Superior temporal gyrus (tissue), 1 donor: ENCODE results near the gene SMPDL3B.
A peak's percentile ranks its signal among the peaks of the same experiment; 100 is the strongest.
"Not testable (repeated sequence)": the region's sequence is repeated elsewhere in the genome, so short reads cannot be mapped to it uniquely, and the experiment has no call there.

Source experiments
- DNase-seq: peaks from one replicate; pipeline ENCODE4 v3.0.0-alpha.2; 2016; ENCODE audit errors: extremely low spot score

SMPDL3B gene

GRCh38 chr1:27970401-27970800 lies 35.6 kb downstream of the SMPDL3B start:
- DNase-seq = peak; percentile 60

GRCh38 chr1:27971674-27972073 lies 36.9 kb downstream of the SMPDL3B start:
- DNase-seq = peak; percentile 68

- DNase-seq = no peak
Observed at GRCh38 chr1:27972141-27972540, 37.3 kb downstream of the SMPDL3B start.

- DNase-seq = peak; percentile 67
Observed at GRCh38 chr1:27973771-27974416, 39.1 kb downstream of the SMPDL3B start.

GRCh38 chr1:27974417-27974781 lies 39.6 kb downstream of the SMPDL3B start:
- DNase-seq = no peak

- peak; percentile 86 for DNase-seq
Observed at GRCh38 chr1:27979151-27979858, 44.5 kb downstream of the SMPDL3B start.

- no peak for DNase-seq
Observed at GRCh38 chr1:27979859-27980201, 45.0 kb downstream of the SMPDL3B start.

GRCh38 chr1:27980216-27980845 lies 45.5 kb downstream of the SMPDL3B start:
- no peak for DNase-seq

GRCh38 chr1:27981145-27981544 lies 46.3 kb downstream of the SMPDL3B start:
- peak; percentile 62 for DNase-seq

- no peak for DNase-seq
Observed at GRCh38 chr1:27990920-27991537, 56.2 kb downstream of the SMPDL3B start.

GRCh38 chr1:27992276-27992675 lies 57.5 kb downstream of the SMPDL3B start:
- no peak for DNase-seq

- DNase-seq = peak; percentile 53
Observed at GRCh38 chr1:27993241-27993640, 58.4 kb downstream of the SMPDL3B start.

- no peak for DNase-seq
Observed at GRCh38 chr1:27994060-27994459, 59.3 kb downstream of the SMPDL3B start.

GRCh38 chr1:27994526-27994925 lies 59.7 kb downstream of the SMPDL3B start:
- DNase-seq = not testable (repeated sequence)

- DNase-seq = no peak
Observed at GRCh38 chr1:27999055-27999454, 64.3 kb downstream of the SMPDL3B start.

GRCh38 chr1:28002600-28002999 lies 67.8 kb downstream of the SMPDL3B start:
- no peak for DNase-seq

GRCh38 chr1:28003117-28003516 lies 68.3 kb downstream of the SMPDL3B start:
- not testable (repeated sequence) for DNase-seq
